ENCODE data around the gene AKR1B15. TPM values are rescaled to one million over a fixed set of nuclear protein-coding genes. Genes with fewer than 3 reads are reported as not detected.

AKR1B15 gene
- total RNA-seq, 1 experiment from 2014 or later: not detected

DNA sequence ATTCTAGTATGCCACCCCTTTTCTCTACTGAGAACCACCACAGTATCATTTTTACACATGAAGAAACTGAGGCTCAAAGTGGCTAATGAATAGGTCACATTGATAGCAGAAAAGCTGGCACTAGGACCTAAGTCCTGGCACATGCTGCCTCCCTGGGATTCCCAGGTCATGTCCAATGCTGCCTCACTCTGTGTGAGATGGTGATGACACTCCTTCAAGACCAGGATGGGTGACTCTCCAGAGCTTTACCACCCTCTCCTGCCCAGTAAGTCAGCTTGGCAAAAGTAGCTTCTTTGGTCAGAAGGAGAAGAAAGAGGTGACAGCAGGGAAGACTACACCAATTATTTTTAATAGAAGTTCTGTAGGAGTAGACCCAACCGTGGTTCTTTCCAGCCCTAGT lies 34.8 kb upstream of the AKR1B15 start:
- Histone ChIP-seq H3K4me1 (ENCODE audit: control insufficient read depth in 1 of 2, insufficient read depth in 2 of 2, low read length in 2 of 2) (peaks cover 15 to 49% of the 10 kb centered on the region in 2 experiments), H3K9ac (ENCODE audit: low read length) (no peak overlapping the region), H3K9me3 (ENCODE audit: control insufficient read depth in 1 of 2, insufficient read depth in 1 of 2, low read depth in 1 of 2, low read length in 2 of 2) (no peaks in the 10 kb centered on the region), H3K27ac (ENCODE audit: low read depth, low read length) (no peak overlapping the region), H3K79me2 (ENCODE audit: insufficient read depth, low read length) (no peaks in the 10 kb centered on the region), H3K27me3 (ENCODE audit: insufficient read depth, low read length) (no peaks in the 10 kb centered on the region; the same call in 1 of the 2 replicates), H2AFZ (ENCODE audit: low read depth, low read length, poor library complexity, severe bottlenecking) (peak overlapping the region; percentile 28), H4K20me1 (ENCODE audit: insufficient read depth) (no peaks in the 10 kb centered on the region), H3K4me2 (ENCODE audit: low read length) (peak overlapping the region; percentile 43), H3K9me2 (ENCODE audit: insufficient read depth) (no peaks in the 10 kb centered on the region), H3K4me3 (replicated peaks in 1 of 2; ENCODE audit: low read depth in 1 of 2, low read length in 2 of 2) (no peak overlapping the region), H3K36me3 (ENCODE audit: control insufficient read depth in 1 of 2, insufficient read depth in 2 of 2, low read length in 2 of 2) (no peaks in the 10 kb centered on the region)
- no peak for DNase-seq (ENCODE audit: low read depth, low spot score)
- intact Hi-C loops (cut with micrococcal nuclease): loop anchor here (1.0 kb wide), 2 partner anchors 33 to 92 kb away; no protein-coding TSS in a partner anchor
- RAD21 ChIA-PET (ENCODE audit: low non-redundant PET in 1 of 2, low total read pairs in 2 of 2, uncharacterized antibody in 2 of 2, unreplicated experiment in 2 of 2): interaction anchor here (0.7 to 3.2 kb wide), 4 partner anchors 34 to 92 kb away, joined by 3 to 18 read pairs (median 4); no protein-coding TSS in a partner anchor
- no TSS peak for BruUV-seq (replicated peaks)
- peak; percentile 21; the same call in 1 of the 2 replicates for ATAC-seq
- POLR2A ChIA-PET: interaction anchor here (1.5 kb wide), 1 partner anchor 81 kb away, joined by 9 read pairs; no protein-coding TSS in a partner anchor
- TF ChIP-seq EZH2 (IDR thresholded peaks at IDR 0.05) (no peak), EGR1 (IDR thresholded peaks at IDR 0.05; ENCODE audit: low read depth) (no peak), ELF1 (IDR thresholded peaks at IDR 0.05; ENCODE audit: borderline replicate concordance, low read depth) (no peak), SP1 (IDR thresholded peaks at IDR 0.05; ENCODE audit: low read depth) (no peak)
- TF ChIP-seq, protein P1, sequence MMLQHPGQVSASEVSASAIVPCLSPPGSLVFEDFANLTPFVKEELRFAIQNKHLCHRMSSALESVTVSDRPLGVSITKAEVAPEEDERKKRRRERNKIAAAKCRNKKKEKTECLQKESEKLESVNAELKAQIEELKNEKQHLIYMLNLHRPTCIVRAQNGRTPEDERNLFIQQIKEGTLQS (IDR thresholded peaks at IDR 0.05): no peak
- TF ChIP-seq, protein P2, sequence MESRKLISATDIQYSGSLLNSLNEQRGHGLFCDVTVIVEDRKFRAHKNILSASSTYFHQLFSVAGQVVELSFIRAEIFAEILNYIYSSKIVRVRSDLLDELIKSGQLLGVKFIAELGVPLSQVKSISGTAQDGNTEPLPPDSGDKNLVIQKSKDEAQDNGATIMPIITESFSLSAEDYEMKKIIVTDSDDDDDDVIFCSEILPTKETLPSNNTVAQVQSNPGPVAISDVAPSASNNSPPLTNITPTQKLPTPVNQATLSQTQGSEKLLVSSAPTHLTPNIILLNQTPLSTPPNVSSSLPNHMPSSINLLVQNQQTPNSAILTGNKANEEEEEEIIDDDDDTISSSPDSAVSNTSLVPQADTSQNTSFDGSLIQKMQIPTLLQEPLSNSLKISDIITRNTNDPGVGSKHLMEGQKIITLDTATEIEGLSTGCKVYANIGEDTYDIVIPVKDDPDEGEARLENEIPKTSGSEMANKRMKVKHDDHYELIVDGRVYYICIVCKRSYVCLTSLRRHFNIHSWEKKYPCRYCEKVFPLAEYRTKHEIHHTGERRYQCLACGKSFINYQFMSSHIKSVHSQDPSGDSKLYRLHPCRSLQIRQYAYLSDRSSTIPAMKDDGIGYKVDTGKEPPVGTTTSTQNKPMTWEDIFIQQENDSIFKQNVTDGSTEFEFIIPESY (IDR thresholded peaks at IDR 0.05; ENCODE audit: extremely low read depth, insufficient replicate concordance, low read length): no peak
- CTCF ChIA-PET: interaction anchor here (0.7 to 6.7 kb wide), 10 partner anchors 29 to 94 kb away, joined by 3 to 110 read pairs (median 5); no protein-coding TSS in a partner anchor
